ENCODE measurements around the gene ENG.

Gene ENG

DNA sequence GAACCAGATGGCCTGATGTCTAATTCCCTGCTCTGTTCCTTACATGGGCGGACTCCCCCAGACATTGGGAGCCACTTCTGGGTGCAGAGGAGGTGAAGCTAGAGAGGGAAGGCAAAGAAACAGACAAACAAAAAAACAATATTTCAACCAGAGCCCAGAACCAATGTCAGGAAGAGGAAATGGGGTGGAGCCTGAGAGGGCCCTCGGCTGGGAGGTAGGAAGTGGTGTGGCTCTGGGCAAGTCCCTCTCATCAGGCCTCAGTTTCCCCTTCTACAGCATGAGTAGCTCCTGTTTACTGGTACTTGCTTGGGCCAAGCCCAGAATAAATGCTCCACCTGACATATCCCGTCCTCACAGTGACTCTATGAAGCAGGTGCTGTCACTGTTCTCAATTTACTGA lies 87.0 kb downstream of the ENG start:
- DNase-seq (ENCODE audit: low read depth) = no peak
- H3K4me3 ChIP-seq (ENCODE audit: low read depth, low read length) = no peak overlapping the region
- no peak for TF ChIP-seq CTCF (IDR thresholded peaks at IDR 0.05; ENCODE audit: control insufficient read depth, extremely low read depth, insufficient read depth)

DNA sequence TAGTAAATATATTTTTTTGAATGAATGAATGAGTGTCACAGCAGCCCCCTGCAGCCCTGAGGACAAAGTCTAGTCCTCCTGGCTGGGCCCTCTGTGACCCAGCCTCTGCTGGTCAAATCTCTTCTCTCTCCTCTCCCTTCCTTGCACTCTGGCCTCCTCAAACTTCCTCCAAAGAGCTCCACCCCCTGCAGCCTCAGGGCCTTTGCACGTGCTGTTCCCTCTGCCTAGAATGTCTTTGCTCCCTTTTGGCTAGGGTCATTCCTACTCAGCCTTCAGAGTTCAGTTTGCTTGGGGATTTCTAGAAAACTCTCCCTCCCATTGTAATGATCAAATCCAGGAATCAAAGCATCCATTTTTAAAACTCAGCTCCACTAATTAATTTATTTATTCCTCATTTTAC lies 89.0 kb downstream of the ENG start:
- no peak for DNase-seq (ENCODE audit: low read depth)
- H3K4me3 ChIP-seq (ENCODE audit: low read depth, low read length) = no peak overlapping the region
- TF ChIP-seq CTCF (IDR thresholded peaks at IDR 0.05; ENCODE audit: control insufficient read depth, extremely low read depth, insufficient read depth) = no peak

Measured in LNCaP clone FGC (cell line).